Brain microvascular endothelial cell (primary cell): ENCODE results near the gene AKT3.

Experiments
- DNase-seq: peaks from one replicate; pipeline ENCODE4 v3.0.0-alpha.2; 2020
- H3K27ac ChIP-seq: fragments of 250-450 bp; sonication (Bioruptor Pico); 2 replicates; pipeline ENCODE4 v1.5.1; 2020; ENCODE audit warnings: mild to moderate bottlenecking, moderate library complexity
- H3K27me3 ChIP-seq: fragments of 250-450 bp; sonication (Bioruptor Pico); replicated peaks from 2 replicates; pipeline ENCODE4 v1.5.1; 2020; ENCODE audit warnings: mild to moderate bottlenecking
- H3K36me3 ChIP-seq: fragments of 250-450 bp; sonication (Bioruptor Pico); replicated peaks from 2 replicates; pipeline ENCODE4 v1.5.1; 2020; ENCODE audit warnings: mild to moderate bottlenecking
- H3K4me3 ChIP-seq: 2 replicates; pipeline ENCODE4 v1.5.1; 2011; ENCODE audit warnings: low read depth, mild to moderate bottlenecking, control low read depth, low read length, moderate library complexity
- CTCF ChIP-seq: IDR thresholded peaks from 2 replicates; pipeline ENCODE4 v1.5.1; 2011; ENCODE audit warnings: low read depth, mild to moderate bottlenecking, moderate library complexity, low read length, control low read depth, inconsistent platforms; ENCODE audit errors: missing control alignments
- in situ Hi-C: cut with HindIII; loops from 2 replicates; pipeline ENCODE4 v1.10.0; 2017; ENCODE audit warnings: low sequenced_read_pairs, low pct_ligation_motif_present

Gene AKT3

GRCh38 chr1:243558576-243558975 lies 291.5 kb downstream of the AKT3 start:
- TF ChIP-seq CTCF: no peak
- H3K27me3 ChIP-seq: no peaks in the 10 kb centered on the region
- no peak for DNase-seq
- no peak overlapping the region for H3K27ac ChIP-seq
- in situ Hi-C loops: no loop called here
- H3K4me3 ChIP-seq: no peak overlapping the region
- H3K36me3 ChIP-seq: peaks cover 11% of the 10 kb centered on the region

- no peak for TF ChIP-seq CTCF
- Histone ChIP-seq H3K36me3 (peaks cover 11% of the 10 kb centered on the region), H3K27ac (no peak overlapping the region), H3K27me3 (no peaks in the 10 kb centered on the region), H3K4me3 (no peak overlapping the region)
- no peak for DNase-seq
- in situ Hi-C loops: no loop called here
Measured at GRCh38 chr1:243557866-243558265, 292.2 kb downstream of the AKT3 start.

- Histone ChIP-seq H3K27ac (no peak overlapping the region), H3K4me3 (no peak overlapping the region), H3K36me3 (no peaks in the 10 kb centered on the region), H3K27me3 (no peaks in the 10 kb centered on the region)
- no peak for DNase-seq
- TF ChIP-seq CTCF: no peak
- in situ Hi-C loops: no loop called here
Measured at GRCh38 chr1:243554686-243555085, 295.4 kb downstream of the AKT3 start.

DNA sequence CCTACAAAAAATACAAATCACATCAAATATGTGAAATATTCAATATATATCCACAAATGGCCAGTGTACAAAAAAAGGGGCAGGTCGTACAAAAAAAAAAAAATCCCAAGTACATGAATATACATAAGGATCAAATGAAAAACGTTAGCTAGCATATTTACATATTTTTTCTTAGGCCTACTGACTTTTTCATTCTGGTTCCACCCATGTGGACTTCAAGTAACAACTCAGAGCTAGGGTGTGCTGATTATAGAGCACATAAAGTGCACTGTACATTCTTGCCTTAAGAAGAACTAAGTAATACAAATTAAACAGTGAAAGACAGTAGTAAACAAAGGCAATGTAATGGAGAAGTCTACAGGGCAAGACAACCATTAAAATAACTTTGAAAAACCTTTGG lies 297.0 kb downstream of the AKT3 start:
- in situ Hi-C loops: no loop called here
- no peak for TF ChIP-seq CTCF
- Histone ChIP-seq H3K27me3 (no peaks in the 10 kb centered on the region), H3K4me3 (no peak overlapping the region), H3K36me3 (no peaks in the 10 kb centered on the region), H3K27ac (no peak overlapping the region)
- no peak for DNase-seq

DNA sequence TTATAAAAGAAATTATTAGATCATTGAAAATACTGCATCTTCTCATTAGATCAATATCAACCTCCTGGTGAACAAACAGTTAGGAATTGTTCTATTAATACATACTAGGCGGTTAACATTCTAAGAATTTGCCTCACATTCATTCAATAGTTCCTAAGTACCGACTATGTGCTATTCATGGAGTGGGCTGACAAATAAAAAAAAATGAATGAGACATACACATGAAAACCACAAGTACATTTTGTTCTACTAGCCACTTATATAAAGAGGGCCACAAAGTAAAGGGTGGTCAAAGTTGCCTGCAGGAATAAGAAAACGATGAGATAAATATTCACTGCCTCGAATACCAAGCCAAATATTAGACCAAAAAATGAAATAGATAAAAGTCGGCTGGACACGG lies 299.8 kb downstream of the AKT3 start:
- Histone ChIP-seq H3K36me3 (no peaks in the 10 kb centered on the region), H3K27me3 (no peaks in the 10 kb centered on the region), H3K4me3 (no peak overlapping the region), H3K27ac (peak overlapping the region; percentile 75)
- peak; percentile 60 for DNase-seq
- in situ Hi-C loops: no loop called here
- no peak for TF ChIP-seq CTCF

- H3K27me3 ChIP-seq: no peaks in the 10 kb centered on the region
- H3K36me3 ChIP-seq: no peaks in the 10 kb centered on the region
- no peak overlapping the region for H3K4me3 ChIP-seq
- H3K27ac ChIP-seq: peak overlapping the region; percentile 75
- DNase-seq: no peak
- in situ Hi-C loops: no loop called here
- no peak for TF ChIP-seq CTCF
Measured at GRCh38 chr1:243549791-243550190, 300.3 kb downstream of the AKT3 start.
